D721Med (cell line): ENCODE measurements around the gene S100Z.
"Not testable (repeated sequence)": the region's sequence is repeated elsewhere in the genome, so short reads cannot be mapped to it uniquely, and the experiment has no call there.

ENCODE experiments used
- DNase-seq: peaks from one replicate; pipeline ENCODE4 v3.0.0; 2011; ENCODE audit warnings: low spot score; ENCODE audit not compliant: insufficient read length
- FAIRE-seq: peaks from 2 replicates; lab custom pipeline; 2011; peaks lifted over from hg19 to GRCh38; lab: Jason Lieb, UNC
- TF ChIP-seq, protein P1 (sequence below): IDR thresholded peaks from 2 replicates; pipeline ENCODE4 v1.5.1; 2012; ENCODE audit warnings: mild to moderate bottlenecking, control low read depth; ENCODE audit not compliant: insufficient read depth; ENCODE audit errors: missing control alignments

S100Z gene

DNA sequence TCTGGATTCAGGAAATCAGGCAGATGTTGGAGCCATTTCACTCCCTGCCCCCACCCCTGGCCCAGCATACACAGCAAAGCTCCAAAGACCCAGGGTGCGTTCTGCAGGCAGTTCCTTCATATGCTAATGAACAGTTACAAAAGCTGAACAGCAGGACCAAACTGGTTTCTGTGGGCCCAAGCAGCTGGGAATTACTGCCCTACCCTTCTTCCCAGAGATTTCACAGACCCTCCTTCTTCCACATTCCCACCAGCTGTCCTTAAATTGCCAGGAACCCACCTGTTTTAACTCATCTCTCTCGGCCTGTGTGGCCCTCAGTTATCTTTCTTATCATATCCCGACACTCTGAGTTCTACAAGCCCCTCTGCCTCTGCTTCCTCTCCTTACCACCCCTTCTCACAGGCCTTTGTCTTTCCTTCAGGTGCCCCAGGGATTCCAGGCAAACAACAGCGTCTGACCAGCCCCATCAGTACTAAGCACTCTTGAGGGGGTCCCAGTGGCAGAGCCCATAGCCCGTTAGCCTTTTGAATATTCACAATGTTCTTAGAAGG, 41.6 kb upstream of the S100Z start:
- TF ChIP-seq, protein P1, sequence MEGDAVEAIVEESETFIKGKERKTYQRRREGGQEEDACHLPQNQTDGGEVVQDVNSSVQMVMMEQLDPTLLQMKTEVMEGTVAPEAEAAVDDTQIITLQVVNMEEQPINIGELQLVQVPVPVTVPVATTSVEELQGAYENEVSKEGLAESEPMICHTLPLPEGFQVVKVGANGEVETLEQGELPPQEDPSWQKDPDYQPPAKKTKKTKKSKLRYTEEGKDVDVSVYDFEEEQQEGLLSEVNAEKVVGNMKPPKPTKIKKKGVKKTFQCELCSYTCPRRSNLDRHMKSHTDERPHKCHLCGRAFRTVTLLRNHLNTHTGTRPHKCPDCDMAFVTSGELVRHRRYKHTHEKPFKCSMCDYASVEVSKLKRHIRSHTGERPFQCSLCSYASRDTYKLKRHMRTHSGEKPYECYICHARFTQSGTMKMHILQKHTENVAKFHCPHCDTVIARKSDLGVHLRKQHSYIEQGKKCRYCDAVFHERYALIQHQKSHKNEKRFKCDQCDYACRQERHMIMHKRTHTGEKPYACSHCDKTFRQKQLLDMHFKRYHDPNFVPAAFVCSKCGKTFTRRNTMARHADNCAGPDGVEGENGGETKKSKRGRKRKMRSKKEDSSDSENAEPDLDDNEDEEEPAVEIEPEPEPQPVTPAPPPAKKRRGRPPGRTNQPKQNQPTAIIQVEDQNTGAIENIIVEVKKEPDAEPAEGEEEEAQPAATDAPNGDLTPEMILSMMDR, result no peak
- no peak for DNase-seq
- no peak for FAIRE-seq

DNA sequence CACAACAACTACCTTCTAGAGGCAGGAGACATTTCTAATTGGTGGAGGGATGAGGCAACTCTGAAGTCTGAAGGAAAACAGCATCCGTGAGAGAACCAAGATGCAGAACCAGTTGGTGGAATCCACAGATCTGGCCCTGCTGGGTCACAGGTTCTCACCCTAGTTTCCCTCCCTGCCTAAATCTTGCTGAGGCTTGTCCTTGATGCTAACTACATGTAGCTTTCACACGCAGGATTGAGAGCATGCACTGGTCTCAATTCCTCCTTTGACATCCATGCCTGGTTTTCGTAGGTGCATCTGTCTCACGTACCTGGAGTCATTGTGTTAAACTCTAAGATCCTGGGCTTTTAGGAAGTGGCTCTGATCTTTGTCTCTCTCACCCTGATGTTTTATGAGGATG, 40.7 kb upstream of the S100Z start:
- no peak for FAIRE-seq
- TF ChIP-seq, protein P1, result no peak
- DNase-seq, result no peak

DNA sequence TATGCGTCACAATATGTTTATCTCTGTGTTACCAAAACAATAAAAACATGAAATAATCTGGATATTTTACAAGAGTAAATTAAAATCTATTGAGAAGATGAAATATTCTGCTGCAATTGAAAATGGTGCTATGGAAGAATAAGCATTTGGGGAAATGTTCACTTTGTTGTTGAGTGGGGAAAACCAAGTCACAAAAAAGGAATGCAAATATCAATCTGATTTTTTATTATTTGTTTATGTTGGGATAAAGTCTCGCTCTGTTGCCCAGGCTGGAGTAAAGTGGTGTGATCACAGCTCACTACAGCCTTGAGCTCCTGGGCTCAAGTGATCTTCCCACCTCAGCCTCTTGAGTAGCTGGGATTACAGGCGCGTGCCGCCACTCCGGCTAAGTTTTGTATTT, 39.6 kb upstream of the S100Z start:
- FAIRE-seq, result no peak
- TF ChIP-seq, protein P1, result no peak
- no peak for DNase-seq

DNA sequence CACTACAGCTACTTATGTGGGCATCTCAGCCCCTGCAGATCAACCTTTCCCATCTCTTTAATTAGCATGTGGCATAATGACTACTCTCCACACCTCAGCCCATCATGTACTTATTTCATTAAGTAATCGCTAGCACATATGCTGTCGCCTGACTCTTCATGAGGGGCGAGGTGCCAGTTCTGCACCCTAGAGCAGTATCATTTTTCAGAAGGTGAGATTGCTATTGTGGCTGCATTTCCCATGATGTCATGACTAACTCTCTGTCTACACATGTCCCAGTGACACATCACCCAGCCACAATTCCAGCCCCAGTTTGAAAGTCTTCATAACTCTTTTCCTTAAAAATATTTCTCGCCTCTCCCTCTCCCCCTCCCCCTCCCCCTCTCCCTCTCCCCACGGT, 38.6 kb upstream of the S100Z start:
- TF ChIP-seq, protein P1, result no peak
- DNase-seq (no peak), FAIRE-seq (no peak)

DNA sequence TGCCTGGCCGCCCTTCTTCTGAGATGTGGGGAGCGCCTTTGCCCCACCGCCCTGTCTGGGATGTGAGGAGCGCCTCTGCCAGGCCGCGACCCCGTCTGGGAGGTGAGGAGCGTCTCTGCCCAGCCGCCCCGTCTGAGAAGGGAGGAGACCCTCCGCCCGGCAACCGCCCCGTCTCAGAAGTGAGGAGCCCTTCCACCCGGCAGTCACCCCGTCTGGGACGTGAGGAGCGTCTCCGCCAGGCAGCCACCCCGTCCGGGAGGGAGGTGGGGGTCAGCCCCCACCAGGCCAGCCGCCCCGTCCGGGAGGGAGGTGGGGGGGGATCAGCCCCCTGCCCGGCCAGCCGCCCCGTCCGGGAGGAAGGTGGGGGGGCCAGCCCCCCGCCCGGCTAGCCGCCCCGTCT, 37.6 kb upstream of the S100Z start:
- FAIRE-seq, DNase-seq: not testable (repeated sequence)

DNA sequence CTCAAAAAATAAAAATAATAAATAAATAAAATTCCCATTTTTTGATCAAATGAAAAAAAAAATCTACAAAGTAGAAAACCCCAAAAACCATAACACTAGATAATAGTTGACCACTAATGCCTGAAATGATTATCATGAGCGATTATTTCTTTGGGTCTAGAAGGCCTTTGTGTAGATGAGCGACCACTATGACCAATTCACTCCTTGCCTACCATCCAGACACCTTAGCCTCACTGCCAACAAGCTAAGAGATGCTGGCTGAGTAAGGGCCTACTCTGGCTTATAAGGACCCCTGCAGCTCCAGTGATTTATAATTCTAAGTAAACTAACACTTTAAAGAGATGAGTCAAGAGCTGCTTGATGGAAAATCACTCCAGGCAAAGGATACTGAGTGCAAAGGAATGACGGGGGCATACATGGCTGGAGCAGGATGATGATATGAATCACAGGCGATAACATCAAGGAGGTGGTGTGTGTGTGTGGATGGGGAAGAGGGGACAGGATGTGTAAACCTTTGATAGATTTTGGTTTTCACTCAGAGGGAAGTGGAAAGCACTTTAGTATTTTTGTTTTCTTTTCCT, 35.7 kb upstream of the S100Z start:
- FAIRE-seq, result no peak
- TF ChIP-seq, protein P1, result no peak
- no peak for DNase-seq

DNA sequence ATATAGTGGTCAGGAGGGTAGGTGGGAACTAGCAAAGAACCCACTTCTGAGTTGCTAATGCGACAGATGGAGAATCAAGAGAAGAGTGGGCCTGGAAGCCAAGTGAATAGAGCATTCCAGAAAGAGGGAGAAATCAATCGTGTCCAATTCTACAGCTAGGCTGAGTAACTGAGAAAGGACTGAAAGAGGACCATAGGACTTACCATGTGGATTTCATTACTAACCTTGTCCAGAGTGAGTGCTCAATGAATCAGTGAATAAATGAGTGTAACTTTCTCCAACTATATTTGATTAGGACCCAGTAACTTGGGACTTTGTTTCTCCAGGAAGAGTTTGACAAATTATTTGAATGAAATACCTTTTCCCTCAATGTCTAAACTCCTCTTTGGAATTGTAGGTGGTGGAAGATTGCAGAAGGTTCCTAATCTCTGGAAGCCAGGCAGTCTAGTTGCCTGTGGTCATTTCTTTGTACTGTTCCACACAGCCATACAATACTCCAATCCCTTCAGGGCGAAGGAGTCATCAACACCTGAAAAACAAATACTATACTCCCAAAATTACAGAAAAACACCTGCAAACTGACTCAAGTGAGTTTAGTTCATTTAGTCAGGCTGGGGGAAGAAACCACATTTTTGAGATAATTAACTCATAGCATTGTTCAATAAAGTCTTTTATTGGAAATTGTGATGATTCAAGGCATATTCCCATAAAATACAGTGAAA, 33.5 kb upstream of the S100Z start:
- TF ChIP-seq, protein P1, result no peak
- DNase-seq (no peak), FAIRE-seq (no peak)
